H1 (cell line): ENCODE results near the gene CSAD. TPM values are rescaled to one million over a fixed set of nuclear protein-coding genes. Genes with fewer than 3 reads are reported as not detected.

Source experiments
- CTCF ChIA-PET: fragments of 300-600 bp; sonication (Branson Sonifier 250); formaldehyde crosslinking; loops from one replicate; lab custom pipeline; 2021; ENCODE audit not compliant: partially characterized antibody; lab: Charles Lee
- POLR2A ChIA-PET: fragments of 300-600 bp; sonication (Branson Sonifier 250); formaldehyde crosslinking; loops from one replicate; lab custom pipeline; 2021; ENCODE audit warnings: inconsistent platforms; ENCODE audit not compliant: partially characterized antibody; lab: Charles Lee
- DNase-seq, 2 experiments: peaks; one replicate each; pipeline versions ENCODE4 v3.0.0 to v3.0.0-alpha.2; 2010 to 2022; ENCODE audit warnings: low spot score in 2 of 2, low read depth in 1 of 2, mixed read lengths in 1 of 2
- FAIRE-seq: peaks from 2 replicates; lab custom pipeline; 2011; peaks lifted over from hg19 to GRCh38; lab: Jason Lieb, UNC
- H2AFZ ChIP-seq: 2 replicates; pipeline ENCODE4 v1.8.1; 2012; ENCODE audit warnings: low read length, inconsistent platforms
- H2AK5ac ChIP-seq: 2 replicates; pipeline ENCODE4 v1.6.1; 2013; ENCODE audit warnings: low read depth, low read length
- H2BK120ac ChIP-seq: replicated peaks from 2 replicates; pipeline ENCODE3; 2013; ENCODE audit warnings: low read depth, low read length, inconsistent platforms
- H2BK12ac ChIP-seq: 2 replicates; pipeline ENCODE4 v1.6.1; 2013; ENCODE audit warnings: low read depth, low read length
- H2BK15ac ChIP-seq: 2 replicates; pipeline ENCODE4 v1.6.1; 2013; ENCODE audit warnings: low read length
- H2BK20ac ChIP-seq: 2 replicates; pipeline ENCODE4 v1.6.1; 2013; ENCODE audit warnings: low read length
- H2BK5ac ChIP-seq: 2 replicates; pipeline ENCODE4 v1.6.1; 2013; ENCODE audit warnings: low read depth, low read length
- H3K14ac ChIP-seq: 2 replicates; pipeline ENCODE4 v1.6.1; 2013; ENCODE audit warnings: inconsistent platforms; ENCODE audit not compliant: insufficient read length
- H3K18ac ChIP-seq: 2 replicates; pipeline ENCODE4 v1.6.1; 2013; ENCODE audit warnings: low read length; ENCODE audit errors: extremely low read depth
- H3K23ac ChIP-seq: 2 replicates; pipeline ENCODE4 v1.6.1; 2013; ENCODE audit warnings: inconsistent platforms; ENCODE audit not compliant: insufficient read length
- H3K23me2 ChIP-seq: 2 replicates; pipeline ENCODE4 v1.6.1; 2013; ENCODE audit warnings: low read depth, low read length
- H3K27ac ChIP-seq: 2 replicates; pipeline ENCODE4 v1.6.1; 2011; ENCODE audit warnings: low read depth, low read length, inconsistent platforms
- H3K27me3 ChIP-seq, 4 experiments: replicated peaks in 1 of 4; 1 replicate in 1 of 4; 2 replicates in 3 of 4; pipeline versions ENCODE4 v1.6.1 to v1.8.1; 2011 to 2013; ENCODE audit warnings: low read length in 3 of 4, mild to moderate bottlenecking in 3 of 4, inconsistent platforms in 2 of 4, mixed read lengths in 2 of 4, moderate library complexity in 1 of 4; ENCODE audit not compliant: control insufficient read depth in 3 of 4, insufficient read depth in 3 of 4; ENCODE audit errors: extremely low read depth in 1 of 4
- H3K36me3 ChIP-seq, 4 experiments: 2 replicates each; pipeline versions ENCODE4 v1.6.1 to v1.8.1; 2011 to 2013; ENCODE audit warnings: mild to moderate bottlenecking in 4 of 4, low read length in 3 of 4, moderate library complexity in 2 of 4, control low read depth in 1 of 4, inconsistent platforms in 1 of 4; ENCODE audit not compliant: insufficient read depth in 4 of 4, control insufficient read depth in 2 of 4
- H3K4ac ChIP-seq: replicated peaks from 2 replicates; pipeline ENCODE3; 2013; ENCODE audit warnings: low read length, low read depth, mixed read lengths, inconsistent platforms; ENCODE audit not compliant: insufficient read length
- H3K4me1 ChIP-seq, 4 experiments: replicated peaks in 1 of 4; 1 replicate in 1 of 4; 2 replicates in 3 of 4; pipeline versions ENCODE4 v1.6.1 to v1.8.1; 2011 to 2013; ENCODE audit warnings: low read length in 3 of 4, inconsistent platforms in 2 of 4, mixed read lengths in 1 of 4; ENCODE audit not compliant: insufficient read depth in 4 of 4, control insufficient read depth in 3 of 4
- H3K4me2 ChIP-seq, 2 experiments: 2 replicates each; pipeline versions ENCODE4 v1.6.1 to v1.8.1; 2011 to 2013; ENCODE audit warnings: low read depth in 2 of 2, low read length in 2 of 2, control low read depth in 1 of 2, inconsistent platforms in 1 of 2, mild to moderate bottlenecking in 1 of 2; ENCODE audit not compliant: insufficient read depth in 1 of 2
- H3K4me3 ChIP-seq, 4 experiments: fragments of 200-600, 300-600 bp in 1 of 4; sonication (generic), shearing (Covaris generic), sonication (Bioruptor Twin) in 1 of 4; 2 replicates each; pipeline versions ENCODE4 v1.5.1 to v1.8.1; 2011 to 2016; ENCODE audit warnings: low read length in 4 of 4, low read depth in 3 of 4, control low read depth in 2 of 4, inconsistent platforms in 2 of 4, mild to moderate bottlenecking in 2 of 4, mixed read lengths in 1 of 4, moderate library complexity in 1 of 4; ENCODE audit not compliant: insufficient read depth in 2 of 4; ENCODE audit errors: extremely low read depth in 1 of 4
- H3K56ac ChIP-seq: replicated peaks from 2 replicates; pipeline ENCODE3; 2013; ENCODE audit warnings: low read depth, mild to moderate bottlenecking, mixed read lengths, low read length, inconsistent platforms; ENCODE audit not compliant: insufficient read length
- H3K79me1 ChIP-seq: 2 replicates; pipeline ENCODE4 v1.6.1; 2013; ENCODE audit warnings: low read depth, low read length, control low read depth
- H3K79me2 ChIP-seq, 2 experiments: 2 replicates each; pipeline versions ENCODE4 v1.6.1 to v1.8.1; 2012 to 2013; ENCODE audit warnings: low read length in 2 of 2, mild to moderate bottlenecking in 2 of 2, inconsistent platforms in 1 of 2; ENCODE audit not compliant: insufficient read depth in 2 of 2, control insufficient read depth in 1 of 2
- H3K9ac ChIP-seq, 4 experiments: replicated peaks in 1 of 4; 1 replicate in 1 of 4; 2 replicates in 3 of 4; pipeline versions ENCODE4 v1.6.1 to v1.8.1; 2011 to 2013; ENCODE audit warnings: low read depth in 3 of 4, low read length in 3 of 4, control low read depth in 2 of 4, mild to moderate bottlenecking in 2 of 4, moderate library complexity in 2 of 4, inconsistent platforms in 1 of 4; ENCODE audit errors: extremely low read depth in 1 of 4
- H3K9me3 ChIP-seq, 2 experiments: 2 replicates each; pipeline versions ENCODE4 v1.6.1 to v1.8.1; 2012 to 2013; ENCODE audit warnings: mild to moderate bottlenecking in 2 of 2, moderate library complexity in 2 of 2, control low read depth in 1 of 2, inconsistent platforms in 1 of 2, low read depth in 1 of 2, low read length in 1 of 2, mixed read lengths in 1 of 2; ENCODE audit not compliant: insufficient read depth in 2 of 2
- H4K20me1 ChIP-seq, 2 experiments: replicated peaks in 1 of 2; 2 replicates each; pipeline versions ENCODE3 to v1.8.1; 2011 to 2013; ENCODE audit warnings: inconsistent platforms in 2 of 2, low read length in 2 of 2, mild to moderate bottlenecking in 1 of 2; ENCODE audit not compliant: insufficient read depth in 2 of 2, control insufficient read depth in 1 of 2
- H4K5ac ChIP-seq: 2 replicates; pipeline ENCODE4 v1.6.1; 2013; ENCODE audit warnings: low read length, low read depth, mixed read lengths, inconsistent platforms; ENCODE audit not compliant: insufficient read length
- H4K8ac ChIP-seq: 2 replicates; pipeline ENCODE4 v1.8.0; 2013; ENCODE audit warnings: mild to moderate bottlenecking, moderate library complexity, low read length, inconsistent platforms; ENCODE audit not compliant: insufficient read depth; ENCODE audit errors: extremely low read depth
- H4K91ac ChIP-seq: replicated peaks from 2 replicates; pipeline ENCODE3; 2013; ENCODE audit warnings: low read length, mixed read lengths, inconsistent platforms; ENCODE audit not compliant: insufficient read length
- ASH2L ChIP-seq: fragments of 200-600, 300-600 bp; sonication (generic); IDR thresholded peaks from one replicate; pipeline ENCODE4 v1.7.1; 2017; ENCODE audit warnings: low read length
- BACH1 ChIP-seq: IDR thresholded peaks from 2 replicates; pipeline ENCODE4 v1.6.1; 2012; ENCODE audit warnings: low read length, improper control_type of control experiment
- BCL11A ChIP-seq, 2 experiments: IDR thresholded peaks; one replicate each; pipeline ENCODE4 v1.6.1; 2011; ENCODE audit warnings: low read depth in 2 of 2, low read length in 2 of 2, mild to moderate bottlenecking in 2 of 2
- CBX5 ChIP-seq: fragments of 300-800, 300-1000 bp; sonication (generic); IDR thresholded peaks from 2 replicates; pipeline ENCODE4 v1.7.1; 2016; ENCODE audit warnings: antibody characterized with exemption, low read length, low read depth
- CBX8 ChIP-seq: fragments of 300-800, 300-1000 bp; sonication (generic); IDR thresholded peaks from 2 replicates; pipeline ENCODE4 v1.7.1; 2016; ENCODE audit warnings: low read depth, low read length, borderline replicate concordance
- CREB1 ChIP-seq: IDR thresholded peaks from 2 replicates; pipeline ENCODE4 v1.6.1; 2012; ENCODE audit warnings: inconsistent platforms
- EP300 ChIP-seq, 2 experiments: IDR thresholded peaks; 1 replicate in 1 of 2; 2 replicates in 1 of 2; pipeline ENCODE4 v1.6.1; 2011 to 2012; ENCODE audit warnings: low read depth in 2 of 2, low read length in 2 of 2, mild to moderate bottlenecking in 2 of 2, borderline replicate concordance in 1 of 2, inconsistent platforms in 1 of 2, moderate library complexity in 1 of 2
- KDM4A ChIP-seq: IDR thresholded peaks from one replicate; pipeline ENCODE4 v1.7.1; 2012; ENCODE audit warnings: low read depth, mild to moderate bottlenecking, moderate library complexity, low read length, inconsistent platforms; ENCODE audit not compliant: severe bottlenecking
- RBBP5 ChIP-seq: IDR thresholded peaks from 2 replicates; pipeline ENCODE4 v1.7.1; 2012; ENCODE audit warnings: low read depth, mild to moderate bottlenecking, inconsistent platforms, low read length, moderate library complexity, borderline replicate concordance
- RNF2 ChIP-seq: fragments of 200-900, 300-1000 bp; sonication (generic); IDR thresholded peaks from 2 replicates; pipeline ENCODE4 v1.7.1; 2016; ENCODE audit warnings: borderline replicate concordance, low read depth, mild to moderate bottlenecking, antibody characterized with exemption, low read length; ENCODE audit not compliant: poor library complexity, severe bottlenecking; ENCODE audit errors: missing control alignments
- SP1 ChIP-seq: IDR thresholded peaks from 2 replicates; pipeline ENCODE4 v1.6.1; 2011; ENCODE audit warnings: low read depth, low read length
- TCF12 ChIP-seq: IDR thresholded peaks from 2 replicates; pipeline ENCODE4 v1.6.1; 2011; ENCODE audit warnings: low read depth, mild to moderate bottlenecking, low read length
- WGBS, 2 experiments: shearing (Covaris generic) in 1 of 2; methylation state at CpG; one replicate each; pipeline versions ENCODE4 v1.1.6 to v1.1.7; 2013 to 2015; ENCODE audit warnings: low lambda C conversion rate in 2 of 2, mixed read lengths in 2 of 2, inconsistent platforms in 1 of 2, low coverage in 1 of 2, missing lambda C conversion rate in 1 of 2; ENCODE audit not compliant: insufficient replicate concordance in 2 of 2, insufficient coverage in 1 of 2, insufficient read length in 1 of 2; ENCODE audit errors: extremely low coverage in 1 of 2, missing lambda C conversion rate in 1 of 2; 5-methylcytosine and 5-hydroxymethylcytosine counted together
- polyA plus RNA-seq, 7 experiments: library from polyadenylated mRNA; depleted of rRNA in 3 of 7; stranded (reverse) in 5 of 7; unstranded in 2 of 7; fragments of >200 nt in 5 of 7; fragments of 200-250 nt in 2 of 7; gene quantifications; 1 replicate in 5 of 7; 2 replicates in 1 of 7; 4 replicates in 1 of 7; pipeline versions ENCODE4 v1.2.1 to v1.2.3, GENCODE V29; 2011 to 2013; ENCODE audit warnings: missing spikeins in 2 of 7, mixed read lengths in 2 of 7
- total RNA-seq: library from RNA; stranded (reverse); fragmentation: NEBNext Ultra II Directional; extraction: Animal tissue kit (Norgen Biotek cat#: 25700); gene quantifications from 2 replicates; pipeline ENCODE4 v1.2.1, GENCODE V29; 2021

The CSAD gene
- total and polyA plus RNA-seq, 2 of the 8 experiments (the other 6 are each of a cell fraction or from before 2014, with no cell fraction given) = 8.8 to 11.3 TPM

GRCh38 chr12:53182903-53183302 lies 2.2 kb upstream of the CSAD start:
- 91% methylated on average over 2 of the region's 2 CpGs; no CpG with 5 or more reads in 1 of the 2 experiments for WGBS, 2 experiments
- Histone ChIP-seq H2BK5ac (no peak overlapping the region), H3K4me2 (no peak overlapping the region; a peak in 1 of 4 replicates), H2BK12ac (no peak overlapping the region), H3K27me3 (peaks cover 0 to 13% (median 12%) of the 10 kb centered on the region in 4 experiments; a peak in 6 of 7 replicates), H3K23ac (no peak overlapping the region), H3K23me2 (peaks cover 8% of the 10 kb centered on the region), H3K4me1 (peaks cover 2 to 10% (median 4%) of the 10 kb centered on the region in 4 experiments; a peak in 6 of 7 replicates), H3K79me2 (peaks cover 0 to 11% of the 10 kb centered on the region in 2 experiments; a peak in 2 of 4 replicates), H3K36me3 (peaks cover 12 to 50% (median 36%) of the 10 kb centered on the region in 4 experiments), H4K91ac (no peak overlapping the region), H4K5ac (no peak overlapping the region), H2AK5ac (no peak overlapping the region), H4K20me1 (peaks cover 0 to 11% of the 10 kb centered on the region in 2 experiments), H3K27ac (no peak overlapping the region), H2BK20ac (no peak overlapping the region), H4K8ac (no peak overlapping the region), H2AFZ (no peak overlapping the region), H2BK15ac (no peak overlapping the region), H3K4ac (no peak overlapping the region), H2BK120ac (no peak overlapping the region), H3K9ac (no peak overlapping the region), H3K79me1 (peaks cover 2% of the 10 kb centered on the region; the same call in 1 of the 2 replicates), H3K14ac (no peak overlapping the region), H3K4me3 (no peak overlapping the region), H3K18ac (no peak overlapping the region), H3K9me3 (no peaks in the 10 kb centered on the region), H3K56ac (no peak overlapping the region)
- DNase-seq = no peak
- no peak for FAIRE-seq
- TF ChIP-seq SP1 = no peak
- no peak for TF ChIP-seq CBX5
- TF ChIP-seq CBX8 = no peak
- TF ChIP-seq RBBP5 = no peak
- TF ChIP-seq BCL11A (IDR thresholded peaks at IDR 0.05; ENCODE audit: low read depth in 2 of 2, low read length in 2 of 2) = no peak
- no peak for TF ChIP-seq KDM4A
- no peak for TF ChIP-seq RNF2
- no peak for TF ChIP-seq BACH1
- no peak for TF ChIP-seq CREB1
- TF ChIP-seq EP300 (IDR thresholded peaks at IDR 0.05; ENCODE audit: borderline replicate concordance in 1 of 2, low read depth in 2 of 2, low read length in 2 of 2) = no peak
- TF ChIP-seq TCF12 = no peak
- no peak for TF ChIP-seq ASH2L
- CTCF ChIA-PET = interaction anchor here (1.0 to 11.1 kb wide), 9 partner anchors 8 to 239 kb away, joined by 3 to 164 read pairs (median 26); partner anchors contain the start of gene ITGB7
- POLR2A ChIA-PET = interaction anchor here (0.6 to 3.8 kb wide), 5 partner anchors 9 to 240 kb away, joined by 3 to 18 read pairs (median 3); no protein-coding TSS in a partner anchor
